Nephron progenitor cell (in vitro differentiated cells): ENCODE results near the gene FN3KRP.

Experiments used
- DNase-seq: peaks from one replicate; pipeline ENCODE4 v3.0.0; 2021
- H3K27ac Mint-ChIP-seq: 2 replicates; pipeline ENCODE4 v1.8.0; 2021; ENCODE audit warnings: mild to moderate bottlenecking, moderate library complexity, mixed read lengths
- H3K27me3 Mint-ChIP-seq: 2 replicates; pipeline ENCODE4 v1.8.0; 2021; ENCODE audit warnings: mild to moderate bottlenecking, low read depth, mixed read lengths; ENCODE audit not compliant: poor library complexity
- H3K36me3 Mint-ChIP-seq: 2 replicates; pipeline ENCODE4 v1.8.0; 2021; ENCODE audit warnings: low read depth, mixed read lengths
- H3K4me1 Mint-ChIP-seq: 2 replicates; pipeline ENCODE4 v1.8.0; 2021; ENCODE audit warnings: mixed read lengths
- H3K4me3 Mint-ChIP-seq: 2 replicates; pipeline ENCODE4 v1.8.0; 2021; ENCODE audit warnings: mild to moderate bottlenecking, moderate library complexity, mixed read lengths
- H3K9me3 Mint-ChIP-seq: 2 replicates; pipeline ENCODE4 v1.8.0; 2021; ENCODE audit warnings: mild to moderate bottlenecking, moderate library complexity, mixed read lengths
- TF ChIP-seq, protein P1 (sequence below): fragments of 200-600 bp; sonication (generic); IDR thresholded peaks from 2 replicates; pipeline ENCODE4 v1.5.0; 2021; ENCODE audit warnings: antibody characterized with exemption

The FN3KRP gene

DNA sequence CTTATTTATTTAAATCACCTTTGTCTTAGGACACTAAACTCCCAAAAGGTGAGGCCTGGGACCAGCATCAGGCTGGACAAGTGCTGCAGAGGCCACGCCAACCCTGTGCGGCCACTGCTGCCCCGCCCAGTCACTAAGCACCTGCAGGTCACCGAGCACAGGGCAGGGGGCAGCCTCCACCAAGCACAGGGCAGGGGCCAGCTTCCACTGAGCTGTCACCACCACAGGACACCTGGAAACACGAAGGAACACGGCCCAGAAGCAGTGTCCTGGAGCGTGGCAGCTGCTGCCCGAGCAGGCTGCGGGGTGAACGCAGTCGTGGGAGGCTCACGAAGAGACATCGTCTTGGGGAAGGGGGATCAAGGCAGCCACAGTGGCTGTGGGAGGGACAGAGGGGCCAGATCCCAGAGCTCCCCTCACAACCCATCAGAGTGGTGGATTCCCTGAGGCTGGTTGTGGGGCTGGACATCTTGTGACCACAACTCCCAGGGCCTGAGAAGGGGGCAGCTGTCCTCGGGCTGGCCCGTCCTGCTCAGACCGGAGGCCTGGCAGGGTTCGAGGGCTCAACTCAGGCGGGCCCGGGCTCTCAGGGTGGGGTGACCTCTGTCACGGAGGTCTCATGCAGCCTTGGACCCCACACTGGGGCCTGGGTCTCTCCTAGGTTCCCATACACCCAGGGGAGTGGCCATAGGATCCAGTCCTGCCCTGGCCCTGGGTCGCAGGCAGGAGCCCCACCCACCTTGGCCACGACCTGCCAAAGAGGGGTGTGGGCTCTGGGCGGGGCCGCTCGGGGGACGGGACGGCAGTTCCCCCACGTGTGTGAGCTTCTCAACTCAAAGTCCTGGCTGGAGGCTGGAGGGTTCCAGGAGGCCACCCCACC, 36.7 kb upstream of the FN3KRP start:
- H3K9me3 Mint-ChIP-seq, result peaks cover 22% of the 10 kb centered on the region
- no peak overlapping the region for H3K4me3 Mint-ChIP-seq
- H3K27ac Mint-ChIP-seq, result no peak overlapping the region
- peaks cover 8% of the 10 kb centered on the region for H3K36me3 Mint-ChIP-seq
- H3K27me3 Mint-ChIP-seq, result peaks cover 10% of the 10 kb centered on the region
- TF ChIP-seq, protein P1, sequence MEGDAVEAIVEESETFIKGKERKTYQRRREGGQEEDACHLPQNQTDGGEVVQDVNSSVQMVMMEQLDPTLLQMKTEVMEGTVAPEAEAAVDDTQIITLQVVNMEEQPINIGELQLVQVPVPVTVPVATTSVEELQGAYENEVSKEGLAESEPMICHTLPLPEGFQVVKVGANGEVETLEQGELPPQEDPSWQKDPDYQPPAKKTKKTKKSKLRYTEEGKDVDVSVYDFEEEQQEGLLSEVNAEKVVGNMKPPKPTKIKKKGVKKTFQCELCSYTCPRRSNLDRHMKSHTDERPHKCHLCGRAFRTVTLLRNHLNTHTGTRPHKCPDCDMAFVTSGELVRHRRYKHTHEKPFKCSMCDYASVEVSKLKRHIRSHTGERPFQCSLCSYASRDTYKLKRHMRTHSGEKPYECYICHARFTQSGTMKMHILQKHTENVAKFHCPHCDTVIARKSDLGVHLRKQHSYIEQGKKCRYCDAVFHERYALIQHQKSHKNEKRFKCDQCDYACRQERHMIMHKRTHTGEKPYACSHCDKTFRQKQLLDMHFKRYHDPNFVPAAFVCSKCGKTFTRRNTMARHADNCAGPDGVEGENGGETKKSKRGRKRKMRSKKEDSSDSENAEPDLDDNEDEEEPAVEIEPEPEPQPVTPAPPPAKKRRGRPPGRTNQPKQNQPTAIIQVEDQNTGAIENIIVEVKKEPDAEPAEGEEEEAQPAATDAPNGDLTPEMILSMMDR, result no peak
- no peak for DNase-seq
- H3K4me1 Mint-ChIP-seq, result peaks cover 8% of the 10 kb centered on the region

DNA sequence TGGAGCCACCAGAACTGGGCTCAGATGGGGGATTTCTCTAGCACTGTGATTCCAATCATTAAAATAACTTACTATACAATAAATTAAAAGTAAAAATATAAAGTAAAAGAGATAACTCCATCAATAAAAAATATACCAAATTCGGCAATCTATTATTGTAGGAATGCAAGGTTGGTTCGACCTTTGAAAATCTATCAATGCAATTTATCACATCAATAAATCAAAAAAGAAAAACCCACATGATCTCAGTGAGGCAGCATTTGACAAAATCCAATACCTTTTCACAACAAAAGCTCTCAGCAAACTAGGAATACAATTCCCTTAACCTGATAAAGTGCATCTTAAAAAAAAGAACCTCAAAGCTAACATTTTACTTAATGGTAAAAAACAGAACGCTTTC, 35.0 kb upstream of the FN3KRP start:
- Mint-ChIP-seq H3K4me1 (peaks cover 8% of the 10 kb centered on the region), H3K36me3 (peaks cover 8% of the 10 kb centered on the region), H3K9me3 (peaks cover 22% of the 10 kb centered on the region), H3K27me3 (peaks cover 10% of the 10 kb centered on the region), H3K27ac (no peak overlapping the region), H3K4me3 (no peak overlapping the region)
- DNase-seq, result no peak
- TF ChIP-seq, protein P1, result no peak

DNA sequence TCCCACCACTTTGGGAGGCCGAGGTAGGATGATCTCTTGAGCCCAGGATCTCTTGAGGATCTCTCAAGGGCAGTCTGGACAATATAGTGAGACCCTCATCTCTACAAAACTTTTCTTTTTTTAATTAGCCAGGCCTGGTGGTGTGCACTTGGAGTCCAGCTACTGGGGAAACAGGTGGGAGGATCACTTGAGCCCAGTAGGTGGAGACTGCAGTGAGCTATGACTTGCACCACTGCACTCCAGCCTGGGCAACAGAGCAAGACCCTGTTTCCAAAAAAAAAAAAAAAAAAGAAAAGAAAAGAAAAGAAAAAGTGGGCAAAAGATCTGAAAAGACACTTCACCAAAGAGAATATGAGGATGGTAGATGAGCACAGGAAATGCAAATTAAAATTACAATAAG, 33.0 kb upstream of the FN3KRP start:
- H3K27me3 Mint-ChIP-seq, result peaks cover 11% of the 10 kb centered on the region
- H3K4me3 Mint-ChIP-seq, result no peak overlapping the region
- TF ChIP-seq, protein P1, result no peak
- peaks cover 8% of the 10 kb centered on the region for H3K4me1 Mint-ChIP-seq
- DNase-seq, result no peak
- no peak overlapping the region for H3K27ac Mint-ChIP-seq
- peaks cover 22% of the 10 kb centered on the region for H3K9me3 Mint-ChIP-seq
- peaks cover 8% of the 10 kb centered on the region for H3K36me3 Mint-ChIP-seq

DNA sequence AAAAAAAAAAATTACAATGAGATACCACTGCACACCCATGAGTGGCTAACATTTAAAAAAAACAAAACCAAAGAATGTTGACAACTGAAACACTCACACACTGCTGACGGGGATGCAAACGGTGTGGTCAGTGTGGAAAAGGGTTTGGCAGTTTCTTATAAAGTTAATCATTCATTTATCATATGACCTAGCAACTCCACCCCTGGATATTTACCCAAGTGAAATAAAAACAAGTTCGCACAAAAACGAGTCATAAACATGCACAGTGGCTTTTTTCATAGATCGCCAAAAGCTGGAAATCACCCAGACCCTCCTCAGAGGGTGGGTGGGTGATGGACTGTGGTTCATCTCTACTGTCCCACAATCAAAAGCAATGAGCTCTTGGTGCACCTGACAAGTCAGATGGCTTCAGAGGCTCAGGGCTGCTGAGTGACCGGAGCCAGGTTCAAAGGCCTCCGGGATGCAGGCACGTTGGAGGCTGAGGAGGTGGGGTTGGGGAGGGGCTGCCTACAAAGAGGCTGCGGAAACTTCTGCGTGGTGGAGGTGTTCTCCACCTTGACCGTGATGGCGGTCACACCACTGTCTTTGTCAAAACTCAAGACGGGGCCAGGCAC, 32.2 kb upstream of the FN3KRP start:
- DNase-seq, result no peak
- H3K36me3 Mint-ChIP-seq, result peaks cover 8% of the 10 kb centered on the region
- peaks cover 14% of the 10 kb centered on the region for H3K27me3 Mint-ChIP-seq
- H3K4me1 Mint-ChIP-seq, result peaks cover 10% of the 10 kb centered on the region
- TF ChIP-seq, protein P1, result no peak
- no peak overlapping the region for H3K4me3 Mint-ChIP-seq
- H3K9me3 Mint-ChIP-seq, result peaks cover 22% of the 10 kb centered on the region
- no peak overlapping the region for H3K27ac Mint-ChIP-seq

DNA sequence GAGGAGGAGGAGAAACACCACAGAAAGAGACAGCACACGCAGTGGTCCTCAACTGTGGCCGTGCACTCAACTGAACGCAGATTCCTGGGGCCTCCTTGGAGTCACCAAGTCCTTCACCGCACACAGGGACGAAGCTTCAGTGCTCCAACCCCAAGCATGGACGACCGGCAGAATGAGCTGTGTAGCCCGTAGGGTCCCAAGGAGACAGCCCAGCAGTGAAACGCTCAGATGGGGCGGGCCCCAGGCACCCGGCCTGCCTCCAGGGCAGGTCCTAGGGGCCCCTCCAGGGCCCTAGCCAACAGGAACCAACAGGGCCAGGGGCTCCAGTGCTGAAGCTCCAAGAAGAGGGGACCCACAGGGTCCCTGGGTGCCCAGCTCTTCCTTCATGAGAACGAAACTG, 31.2 kb upstream of the FN3KRP start:
- Mint-ChIP-seq H3K36me3 (peaks cover 8% of the 10 kb centered on the region), H3K27ac (no peak overlapping the region)
- no peak for DNase-seq

More for the DNA sequence above, 31.2 kb upstream of the FN3KRP start:
- TF ChIP-seq, protein P1, result no peak
- Mint-ChIP-seq H3K4me1 (peaks cover 20% of the 10 kb centered on the region), H3K9me3 (peaks cover 22% of the 10 kb centered on the region), H3K27me3 (peaks cover 17% of the 10 kb centered on the region), H3K4me3 (no peak overlapping the region)
